OCI-LY1 (cell line): ENCODE results near the gene MYMK.

ENCODE experiments used
- H2AFZ ChIP-seq: fragments of 200-600 bp; sonication (generic), shearing (Covaris generic); 2 replicates; pipeline ENCODE4 v1.6.0; 2014; ENCODE audit warnings: antibody characterized with exemption, mild to moderate bottlenecking, low read length
- H3F3A ChIP-seq: fragments of 200-600 bp; sonication (generic), shearing (Covaris generic); 2 replicates; pipeline ENCODE4 v1.6.0; 2014; ENCODE audit warnings: mild to moderate bottlenecking, antibody characterized with exemption, low read length, moderate library complexity; ENCODE audit not compliant: insufficient read depth
- H3K27ac ChIP-seq: fragments of 200-600 bp; sonication (generic); 2 replicates; pipeline ENCODE4 v1.5.1; 2014; ENCODE audit warnings: low read length, mixed run types, mild to moderate bottlenecking, low read depth; ENCODE audit not compliant: poor library complexity, severe bottlenecking
- H3K27me3 ChIP-seq: fragments of 200-600 bp; sonication (generic); 2 replicates; pipeline ENCODE4 v1.6.0; 2014; ENCODE audit warnings: antibody characterized with exemption, mild to moderate bottlenecking, low read length, moderate library complexity; ENCODE audit not compliant: insufficient read depth
- H3K36me3 ChIP-seq: fragments of 200-600 bp; sonication (generic); 2 replicates; pipeline ENCODE4 v1.6.1; 2014; ENCODE audit warnings: mild to moderate bottlenecking, antibody characterized with exemption, low read length, moderate library complexity, mixed read lengths; ENCODE audit not compliant: insufficient read depth
- H3K4me1 ChIP-seq: fragments of 200-600 bp; sonication (generic); 2 replicates; pipeline ENCODE4 v1.5.1; 2014; ENCODE audit warnings: mild to moderate bottlenecking, low read length, moderate library complexity; ENCODE audit not compliant: insufficient read depth, severe bottlenecking
- H3K4me2 ChIP-seq: fragments of 200-600 bp; sonication (generic), shearing (Covaris generic); 2 replicates; pipeline ENCODE4 v1.6.1; 2014; ENCODE audit warnings: low read length
- H3K4me3 ChIP-seq: fragments of 200-600 bp; sonication (generic); 2 replicates; pipeline ENCODE4 v1.5.1; 2014; ENCODE audit warnings: low read length, low read depth, mild to moderate bottlenecking, mixed read lengths; ENCODE audit not compliant: poor library complexity, severe bottlenecking
- H3K79me2 ChIP-seq: fragments of 200-600 bp; shearing (Covaris generic); 2 replicates; pipeline ENCODE4 v1.6.1; 2016; ENCODE audit warnings: mixed run types, low read length, mixed read lengths; ENCODE audit not compliant: insufficient read depth
- H3K9ac ChIP-seq: fragments of 200-600 bp; sonication (generic), shearing (Covaris generic); 2 replicates; pipeline ENCODE4 v1.6.1; 2014; ENCODE audit warnings: mild to moderate bottlenecking, low read length, mixed read lengths
- H3K9me2 ChIP-seq: fragments of 200-600 bp; sonication (generic), shearing (Covaris generic); 2 replicates; pipeline ENCODE4 v1.6.1; 2014; ENCODE audit warnings: low read depth, mild to moderate bottlenecking, low read length, mixed read lengths
- H3K9me3 ChIP-seq: fragments of 200-600 bp; shearing (Covaris generic); 2 replicates; pipeline ENCODE4 v1.6.1; 2014; ENCODE audit warnings: low read length, mixed read lengths
- H4K20me1 ChIP-seq: fragments of 200-600 bp; sonication (generic), shearing (Covaris generic); 2 replicates; pipeline ENCODE4 v1.6.0; 2016; ENCODE audit warnings: mild to moderate bottlenecking, low read length; ENCODE audit not compliant: insufficient read depth
- EZH2 ChIP-seq: fragments of 200-600 bp; sonication (generic), shearing (Covaris generic); IDR thresholded peaks from 2 replicates; pipeline ENCODE4 v1.8.0; 2017; ENCODE audit warnings: borderline replicate concordance, mixed run types, mild to moderate bottlenecking, antibody characterized with exemption, low read length, moderate library complexity, mixed read lengths
- TF ChIP-seq, protein P1 (sequence below): fragments of 200-600 bp; sonication (generic), shearing (Covaris generic); IDR thresholded peaks from 2 replicates; pipeline ENCODE4 v1.5.1; 2017; ENCODE audit warnings: mild to moderate bottlenecking, antibody characterized with exemption, low read length, moderate library complexity, mixed read lengths

The MYMK gene

DNA sequence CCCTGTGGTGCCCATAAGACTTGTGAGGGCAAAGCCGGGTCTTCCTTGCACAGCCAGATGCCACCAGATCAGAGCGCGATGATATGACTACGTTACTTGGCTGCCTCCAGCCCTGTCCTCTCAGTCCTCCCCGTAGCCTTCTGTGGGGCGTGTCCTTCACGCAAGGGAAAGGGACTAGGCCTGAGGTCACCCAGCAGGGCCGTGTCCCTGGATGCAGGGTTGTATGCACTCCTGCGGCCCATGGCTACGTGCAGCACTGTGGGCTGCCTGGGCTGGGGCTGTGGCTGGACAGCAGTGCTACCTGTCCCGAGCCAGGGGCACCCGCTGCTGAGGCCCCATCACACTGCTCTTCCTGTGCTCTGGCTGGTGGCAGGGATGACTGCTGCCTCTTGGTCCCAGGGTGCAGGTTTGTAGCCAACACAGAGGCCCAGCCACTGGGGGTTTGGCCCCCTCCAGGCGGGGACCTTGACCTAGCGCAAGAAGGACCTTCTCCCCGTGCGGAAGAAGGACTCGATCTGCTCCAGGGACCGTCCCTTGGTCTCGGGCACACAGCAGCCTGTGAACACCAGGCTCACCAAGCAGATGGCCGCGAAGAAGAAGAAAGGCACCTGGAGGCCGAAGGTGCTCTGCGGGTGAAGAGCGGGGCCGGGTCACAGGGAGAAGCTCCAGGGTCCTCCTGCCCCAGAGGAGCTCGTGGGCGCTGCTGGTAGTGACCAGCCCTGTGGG is 53.0 kb downstream of the MYMK start:
- Histone ChIP-seq H3K4me2 (no peak overlapping the region), H3K27ac (no peak overlapping the region), H3K4me1 (no peaks in the 10 kb centered on the region), H4K20me1 (no peaks in the 10 kb centered on the region), H3K9me2 (no peaks in the 10 kb centered on the region), H3K79me2 (no peaks in the 10 kb centered on the region), H3K9ac (no peak overlapping the region), H2AFZ (no peak overlapping the region), H3K27me3 (no peaks in the 10 kb centered on the region; the same call in 1 of the 2 replicates), H3F3A (no peaks in the 10 kb centered on the region), H3K4me3 (no peak overlapping the region), H3K36me3 (peaks cover 25% of the 10 kb centered on the region), H3K9me3 (no peaks in the 10 kb centered on the region)
- TF ChIP-seq, protein P1, sequence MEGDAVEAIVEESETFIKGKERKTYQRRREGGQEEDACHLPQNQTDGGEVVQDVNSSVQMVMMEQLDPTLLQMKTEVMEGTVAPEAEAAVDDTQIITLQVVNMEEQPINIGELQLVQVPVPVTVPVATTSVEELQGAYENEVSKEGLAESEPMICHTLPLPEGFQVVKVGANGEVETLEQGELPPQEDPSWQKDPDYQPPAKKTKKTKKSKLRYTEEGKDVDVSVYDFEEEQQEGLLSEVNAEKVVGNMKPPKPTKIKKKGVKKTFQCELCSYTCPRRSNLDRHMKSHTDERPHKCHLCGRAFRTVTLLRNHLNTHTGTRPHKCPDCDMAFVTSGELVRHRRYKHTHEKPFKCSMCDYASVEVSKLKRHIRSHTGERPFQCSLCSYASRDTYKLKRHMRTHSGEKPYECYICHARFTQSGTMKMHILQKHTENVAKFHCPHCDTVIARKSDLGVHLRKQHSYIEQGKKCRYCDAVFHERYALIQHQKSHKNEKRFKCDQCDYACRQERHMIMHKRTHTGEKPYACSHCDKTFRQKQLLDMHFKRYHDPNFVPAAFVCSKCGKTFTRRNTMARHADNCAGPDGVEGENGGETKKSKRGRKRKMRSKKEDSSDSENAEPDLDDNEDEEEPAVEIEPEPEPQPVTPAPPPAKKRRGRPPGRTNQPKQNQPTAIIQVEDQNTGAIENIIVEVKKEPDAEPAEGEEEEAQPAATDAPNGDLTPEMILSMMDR = no peak
- TF ChIP-seq EZH2 = no peak

DNA sequence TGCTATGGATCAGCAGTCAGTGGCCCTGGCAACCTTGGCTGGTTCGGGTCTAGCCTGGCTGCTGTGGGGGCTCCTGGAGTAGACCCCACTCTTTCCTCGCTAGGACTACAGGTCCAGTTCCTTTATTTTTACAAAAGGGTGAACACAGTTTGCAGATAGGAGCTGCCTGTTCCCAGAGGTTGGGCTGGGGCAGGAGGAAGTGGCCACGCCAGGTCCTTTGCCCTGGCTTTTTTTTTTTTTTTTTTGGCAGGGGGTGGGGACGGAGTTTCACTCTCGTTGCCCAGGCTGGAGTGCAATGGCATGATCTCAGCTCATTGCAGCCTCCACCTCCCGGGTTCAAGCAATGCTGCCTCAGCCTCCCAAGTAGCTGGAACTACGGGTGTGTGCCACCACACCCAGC is 53.8 kb downstream of the MYMK start:
- Histone ChIP-seq H3K4me2 (no peak overlapping the region), H3K27me3 (no peaks in the 10 kb centered on the region; the same call in 1 of the 2 replicates), H4K20me1 (no peaks in the 10 kb centered on the region), H3K9me3 (no peaks in the 10 kb centered on the region), H3K4me1 (no peaks in the 10 kb centered on the region), H3K4me3 (no peak overlapping the region), H2AFZ (no peak overlapping the region), H3K27ac (no peak overlapping the region), H3K9me2 (no peaks in the 10 kb centered on the region), H3F3A (no peaks in the 10 kb centered on the region), H3K36me3 (peaks cover 25% of the 10 kb centered on the region), H3K79me2 (no peaks in the 10 kb centered on the region), H3K9ac (no peak overlapping the region)
- TF ChIP-seq EZH2 = no peak
- TF ChIP-seq, protein P1 = no peak

DNA sequence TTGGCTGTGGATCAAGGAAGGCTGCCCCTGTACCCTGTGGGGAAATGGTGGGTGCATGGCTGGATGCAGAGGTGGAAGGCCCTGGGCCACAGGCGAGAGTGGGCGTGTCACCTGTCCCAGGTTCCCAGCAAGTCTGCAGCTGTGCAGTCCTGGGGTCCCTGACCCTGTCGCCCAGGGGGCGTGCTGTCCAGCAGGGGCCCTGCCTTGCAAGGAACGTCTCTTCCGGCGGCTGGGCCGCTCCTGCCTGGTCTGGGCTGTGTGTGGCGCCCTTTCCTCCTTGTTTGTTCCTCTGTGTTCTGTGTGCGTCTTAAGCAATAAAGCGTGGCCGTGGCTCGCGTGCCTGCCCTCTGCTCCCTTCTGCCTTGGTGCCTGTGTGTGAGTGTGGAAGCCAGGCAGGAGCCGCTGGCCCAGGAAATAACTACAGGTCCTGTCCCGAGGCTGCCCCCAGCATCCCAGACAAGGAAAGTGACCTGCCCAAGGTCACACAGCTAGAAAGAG is 54.3 kb downstream of the MYMK start:
- Histone ChIP-seq H3K9ac (no peak overlapping the region), H3K36me3 (peaks cover 25% of the 10 kb centered on the region), H3K79me2 (no peaks in the 10 kb centered on the region), H3K4me2 (no peak overlapping the region), H3K27ac (no peak overlapping the region), H3K27me3 (no peaks in the 10 kb centered on the region; the same call in 1 of the 2 replicates), H4K20me1 (no peaks in the 10 kb centered on the region), H3K9me3 (no peaks in the 10 kb centered on the region), H3K9me2 (no peaks in the 10 kb centered on the region), H3K4me3 (no peak overlapping the region), H2AFZ (no peak overlapping the region), H3K4me1 (no peaks in the 10 kb centered on the region), H3F3A (no peaks in the 10 kb centered on the region)
- TF ChIP-seq, protein P1 = no peak
- TF ChIP-seq EZH2 = no peak
